Esophagus (tissue), 2 donors: ENCODE measurements around the gene HSD17B2. TPM values are rescaled to one million over a fixed set of nuclear protein-coding genes. Genes with fewer than 3 reads are reported as not detected.

Experiments used
- H3K27ac ChIP-seq, 2 donors: one replicate each; pipeline ENCODE4 v1.5.1; 2013; ENCODE audit warnings: low read depth in 2 of 2, mild to moderate bottlenecking in 2 of 2, inconsistent platforms in 1 of 2, low read length in 1 of 2, moderate library complexity in 1 of 2
- H3K27me3 ChIP-seq, 2 donors: one replicate each; pipeline ENCODE4 v1.6.1; 2013; ENCODE audit warnings: low read length in 2 of 2, control low read depth in 1 of 2, mild to moderate bottlenecking in 1 of 2; ENCODE audit not compliant: insufficient read depth in 2 of 2, control insufficient read depth in 1 of 2
- H3K36me3 ChIP-seq, 2 donors: one replicate each; pipeline ENCODE4 v1.6.1; 2013; ENCODE audit warnings: low read length in 1 of 2; ENCODE audit not compliant: control insufficient read depth in 2 of 2, insufficient read depth in 2 of 2
- H3K4me1 ChIP-seq, 2 donors: one replicate each; pipeline ENCODE4 v1.6.1; 2013; ENCODE audit warnings: low read length in 1 of 2; ENCODE audit not compliant: control insufficient read depth in 2 of 2, insufficient read depth in 2 of 2
- H3K4me3 ChIP-seq, 2 donors: one replicate each; pipeline ENCODE4 v1.5.1; 2013; ENCODE audit warnings: low read length in 2 of 2, mild to moderate bottlenecking in 2 of 2, low read depth in 1 of 2, moderate library complexity in 1 of 2
- H3K9me3 ChIP-seq, 2 donors: one replicate each; pipeline ENCODE4 v1.6.1; 2013; ENCODE audit warnings: mild to moderate bottlenecking in 2 of 2, low read depth in 1 of 2, low read length in 1 of 2, moderate library complexity in 1 of 2; ENCODE audit not compliant: control insufficient read depth in 2 of 2, insufficient read depth in 1 of 2
- WGBS, 2 donors: extraction: QIAGEN DNeasy Blood & Tissue Kit; methylation state at CpG; one replicate each; pipeline ENCODE4 v1.1.7; 2013; 5-methylcytosine and 5-hydroxymethylcytosine counted together
- polyA plus RNA-seq, 2 donors: library from polyadenylated mRNA; stranded (reverse); fragments of 200-250 nt; gene quantifications; one replicate each; pipeline ENCODE4 v1.2.3, GENCODE V29; 2013
- donor health status: healthy with polysubstance abuse.
- donor health status: Bipolar disorder and iron deficiency.

Gene HSD17B2
- polyA plus RNA-seq, 2 donors = 1.0 to 9.5 TPM

- Histone ChIP-seq H3K27ac (no peak overlapping the region), H3K27me3 (peaks cover 0 to 3% of the 10 kb centered on the region in 2 donors), H3K36me3 (no peaks in the 10 kb centered on the region), H3K9me3 (no peaks in the 10 kb centered on the region), H3K4me1 (peaks cover 3 to 6% of the 10 kb centered on the region in 2 donors), H3K4me3 (no peak overlapping the region)
- 61 to 66% methylated on average over 13 of the region's 13 CpGs for WGBS, 2 donors
These were observed 3.7 kb upstream of the HSD17B2 start for GRCh38 chr16:82031116-82032084.

GRCh38 chr16:82033006-82033405, 2.0 kb upstream of the HSD17B2 start:
- Histone ChIP-seq H3K4me3 (no peak overlapping the region), H3K9me3 (no peaks in the 10 kb centered on the region), H3K27ac (no peak overlapping the region), H3K36me3 (no peaks in the 10 kb centered on the region), H3K4me1 (peaks cover 3 to 6% of the 10 kb centered on the region in 2 donors), H3K27me3 (peaks cover 0 to 3% of the 10 kb centered on the region in 2 donors)
- 51 to 67% methylated on average over 6 of the region's 6 CpGs for whole genome bisulfite sequencing, 2 donors

GRCh38 chr16:82033683-82034300, 1.3 kb upstream of the HSD17B2 start:
- Histone ChIP-seq H3K27me3 (peaks cover 0 to 3% of the 10 kb centered on the region in 2 donors), H3K27ac (no peak overlapping the region), H3K4me3 (no peak overlapping the region), H3K36me3 (no peaks in the 10 kb centered on the region), H3K4me1 (peaks cover 3 to 6% of the 10 kb centered on the region in 2 donors), H3K9me3 (no peaks in the 10 kb centered on the region)
- 61 to 69% methylated on average over 8 of the region's 8 CpGs for WGBS, 2 donors

GRCh38 chr16:82037251-82037650, 2.2 kb downstream of the HSD17B2 start:
- 69 to 73% methylated on average over 4 of the region's 4 CpGs for WGBS, 2 donors
- no peak overlapping the region for H3K27ac ChIP-seq

GRCh38 chr16:82037666-82038065, 2.6 kb downstream of the HSD17B2 start:
- peaks cover 3 to 6% of the 10 kb centered on the region in 2 donors for H3K4me1 ChIP-seq
- H3K36me3 ChIP-seq = no peaks in the 10 kb centered on the region
- H3K27me3 ChIP-seq = peaks cover 0 to 3% of the 10 kb centered on the region in 2 donors
- H3K27ac ChIP-seq = no peak overlapping the region
- H3K9me3 ChIP-seq = no peaks in the 10 kb centered on the region
- 49 to 54% methylated on average over 2 of the region's 2 CpGs for WGBS, 2 donors
- H3K4me3 ChIP-seq = no peak overlapping the region

More at GRCh38 chr16:82037251-82037650, 2.2 kb downstream of the HSD17B2 start:
- no peaks in the 10 kb centered on the region for H3K36me3 ChIP-seq
- H3K4me1 ChIP-seq = peaks cover 3 to 6% of the 10 kb centered on the region in 2 donors
- peaks cover 0 to 3% of the 10 kb centered on the region in 2 donors for H3K27me3 ChIP-seq
- no peaks in the 10 kb centered on the region for H3K9me3 ChIP-seq
- H3K4me3 ChIP-seq = no peak overlapping the region

GRCh38 chr16:82040296-82040695, 5.2 kb downstream of the HSD17B2 start:
- Histone ChIP-seq H3K27me3 (no peaks in the 10 kb centered on the region), H3K4me1 (no peaks in the 10 kb centered on the region), H3K9me3 (no peaks in the 10 kb centered on the region), H3K36me3 (no peaks in the 10 kb centered on the region), H3K4me3 (no peak overlapping the region), H3K27ac (no peak overlapping the region)
- WGBS, 2 donors = 70 to 74% methylated on average over 3 of the region's 3 CpGs

- Histone ChIP-seq H3K27ac (no peak overlapping the region), H3K9me3 (no peaks in the 10 kb centered on the region), H3K36me3 (no peaks in the 10 kb centered on the region), H3K27me3 (no peaks in the 10 kb centered on the region), H3K4me1 (peaks cover 0 to 4% of the 10 kb centered on the region in 2 donors), H3K4me3 (no peak overlapping the region)
- WGBS, 2 donors = 82 to 84% methylated on average over 4 of the region's 4 CpGs
These were observed 6.5 kb downstream of the HSD17B2 start for GRCh38 chr16:82041542-82041941.

GRCh38 chr16:82042144-82042543, 7.1 kb downstream of the HSD17B2 start:
- 87 to 89% methylated on average over 8 of the region's 8 CpGs for WGBS, 2 donors
- Histone ChIP-seq H3K27ac (no peak overlapping the region), H3K4me3 (no peak overlapping the region)

GRCh38 chr16:82042846-82043245, 7.8 kb downstream of the HSD17B2 start:
- Histone ChIP-seq H3K4me1 (peaks cover 0 to 6% of the 10 kb centered on the region in 2 donors), H3K27me3 (no peaks in the 10 kb centered on the region), H3K36me3 (no peaks in the 10 kb centered on the region), H3K27ac (no peak overlapping the region), H3K9me3 (no peaks in the 10 kb centered on the region), H3K4me3 (no peak overlapping the region)
- WGBS, 2 donors = 80 to 81% methylated on average over 2 of the region's 2 CpGs

More at GRCh38 chr16:82042144-82042543, 7.1 kb downstream of the HSD17B2 start:
- Histone ChIP-seq H3K4me1 (peaks cover 0 to 4% of the 10 kb centered on the region in 2 donors), H3K27me3 (no peaks in the 10 kb centered on the region), H3K9me3 (no peaks in the 10 kb centered on the region), H3K36me3 (no peaks in the 10 kb centered on the region)
